ENCODE data around the gene ZIC5. TPM values are rescaled to one million over a fixed set of nuclear protein-coding genes. Genes with fewer than 3 reads are reported as not detected.
A peak's percentile ranks its signal among the peaks of the same experiment; 100 is the strongest.

ZIC5 gene
- total and polyA plus RNA-seq, 2 donors (not counting 1 experiment from before 2014, with no cell fraction given) = not detected

GRCh38 chr13:99916366-99917103 lies 55.0 kb downstream of the ZIC5 start:
- H3K79me2 ChIP-seq (ENCODE audit: control insufficient read depth, insufficient read depth, low read length) = no peaks in the 10 kb centered on the region
- TF ChIP-seq EZH2 (IDR thresholded peaks at IDR 0.05; ENCODE audit: low read length, missing control alignments) = no peak
- TF ChIP-seq, protein P1, sequence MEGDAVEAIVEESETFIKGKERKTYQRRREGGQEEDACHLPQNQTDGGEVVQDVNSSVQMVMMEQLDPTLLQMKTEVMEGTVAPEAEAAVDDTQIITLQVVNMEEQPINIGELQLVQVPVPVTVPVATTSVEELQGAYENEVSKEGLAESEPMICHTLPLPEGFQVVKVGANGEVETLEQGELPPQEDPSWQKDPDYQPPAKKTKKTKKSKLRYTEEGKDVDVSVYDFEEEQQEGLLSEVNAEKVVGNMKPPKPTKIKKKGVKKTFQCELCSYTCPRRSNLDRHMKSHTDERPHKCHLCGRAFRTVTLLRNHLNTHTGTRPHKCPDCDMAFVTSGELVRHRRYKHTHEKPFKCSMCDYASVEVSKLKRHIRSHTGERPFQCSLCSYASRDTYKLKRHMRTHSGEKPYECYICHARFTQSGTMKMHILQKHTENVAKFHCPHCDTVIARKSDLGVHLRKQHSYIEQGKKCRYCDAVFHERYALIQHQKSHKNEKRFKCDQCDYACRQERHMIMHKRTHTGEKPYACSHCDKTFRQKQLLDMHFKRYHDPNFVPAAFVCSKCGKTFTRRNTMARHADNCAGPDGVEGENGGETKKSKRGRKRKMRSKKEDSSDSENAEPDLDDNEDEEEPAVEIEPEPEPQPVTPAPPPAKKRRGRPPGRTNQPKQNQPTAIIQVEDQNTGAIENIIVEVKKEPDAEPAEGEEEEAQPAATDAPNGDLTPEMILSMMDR (conservative IDR thresholded peaks at IDR 0.05 in 1 of 2, IDR thresholded peaks at IDR 0.05 in 1 of 2; ENCODE audit: low read depth in 1 of 2, low read length in 2 of 2) = peak; percentile 99
- H3K9ac ChIP-seq (ENCODE audit: insufficient read depth, low read length) = no peak overlapping the region
- H3K4me2 ChIP-seq (ENCODE audit: extremely low read depth, insufficient read depth, low read length) = no peak overlapping the region
- H4K20me1 ChIP-seq (ENCODE audit: control insufficient read depth, extremely low read depth, insufficient read depth, low read length) = no peaks in the 10 kb centered on the region
- no peaks in the 10 kb centered on the region for H3K9me3 ChIP-seq (ENCODE audit: control insufficient read depth, insufficient read depth, low read depth, low read length)
- DNase-seq (ENCODE audit: low read depth in 2 of 2) = peak; percentile 59 to 82
- no peaks in the 10 kb centered on the region for H3K4me1 ChIP-seq (ENCODE audit: control insufficient read depth, extremely low read depth, insufficient read depth, low read length)
- H2AFZ ChIP-seq (ENCODE audit: low read length) = no peak overlapping the region
- no peak overlapping the region for H3K4me3 ChIP-seq (replicated peaks in 1 of 4; ENCODE audit: control extremely low read depth in 1 of 4, insufficient read depth in 1 of 4, low read depth in 3 of 4, low read length in 4 of 4)
- H3K36me3 ChIP-seq (ENCODE audit: control insufficient read depth, insufficient read depth, low read length) = no peaks in the 10 kb centered on the region
- peaks cover 2% of the 10 kb centered on the region for H3K27me3 ChIP-seq (ENCODE audit: control insufficient read depth, insufficient read depth, low read length)
- H3K27ac ChIP-seq (ENCODE audit: insufficient read depth, low read length) = no peak overlapping the region

GRCh38 chr13:99913167-99913566 lies 58.4 kb downstream of the ZIC5 start:
- H3K79me2 ChIP-seq (ENCODE audit: control insufficient read depth, insufficient read depth, low read length) = no peaks in the 10 kb centered on the region
- H3K27ac ChIP-seq (ENCODE audit: insufficient read depth, low read length) = no peak overlapping the region
- H3K4me1 ChIP-seq (ENCODE audit: control insufficient read depth, extremely low read depth, insufficient read depth, low read length) = no peaks in the 10 kb centered on the region
- no peak overlapping the region for H3K9ac ChIP-seq (ENCODE audit: insufficient read depth, low read length)
- H3K27me3 ChIP-seq (ENCODE audit: control insufficient read depth, insufficient read depth, low read length) = peaks cover 2% of the 10 kb centered on the region
- no peak overlapping the region for H3K4me3 ChIP-seq (replicated peaks in 1 of 4; ENCODE audit: control extremely low read depth in 1 of 4, insufficient read depth in 1 of 4, low read depth in 3 of 4, low read length in 4 of 4)
- no peaks in the 10 kb centered on the region for H3K36me3 ChIP-seq (ENCODE audit: control insufficient read depth, insufficient read depth, low read length)
- no peak overlapping the region for H3K4me2 ChIP-seq (ENCODE audit: extremely low read depth, insufficient read depth, low read length)
- no peak for DNase-seq (ENCODE audit: low read depth in 2 of 2)
- no peaks in the 10 kb centered on the region for H3K9me3 ChIP-seq (ENCODE audit: control insufficient read depth, insufficient read depth, low read depth, low read length)
- no peak overlapping the region for H2AFZ ChIP-seq (ENCODE audit: low read length)
- TF ChIP-seq EZH2 (IDR thresholded peaks at IDR 0.05; ENCODE audit: low read length, missing control alignments) = no peak
- TF ChIP-seq, protein P1 (conservative IDR thresholded peaks at IDR 0.05 in 1 of 2, IDR thresholded peaks at IDR 0.05 in 1 of 2; ENCODE audit: low read depth in 1 of 2, low read length in 2 of 2) = no peak
- H4K20me1 ChIP-seq (ENCODE audit: control insufficient read depth, extremely low read depth, insufficient read depth, low read length) = no peaks in the 10 kb centered on the region

Other genes with a start within 250 kb of the ZIC5 start
- gene ZIC2, start 10.0 kb upstream of the ZIC5 start, total RNA-seq = not detected in 2 replicates
- gene ZIC2, start 10.0 kb upstream of the ZIC5 start, polyA plus RNA-seq = not detected in 2 replicates
- 52.1 and 73.0 TPM in 2 replicates for gene PCCA, start 117.3 kb upstream of the ZIC5 start, total RNA-seq
- gene PCCA, start 117.3 kb upstream of the ZIC5 start, polyA plus RNA-seq = 11.2 and 13.4 TPM in 2 replicates